Nucleus accumbens (tissue), 56 donors: Measurements from ENCODE around the gene MYO15B.
A peak's percentile ranks its signal among the peaks of the same experiment; 100 is the strongest.

Experiments used
- DNase-seq, 56 donors: peaks; one replicate each; lab custom pipeline; 2025; lab: John Stamatoyannopoulos, UW

Gene MYO15B

DNA sequence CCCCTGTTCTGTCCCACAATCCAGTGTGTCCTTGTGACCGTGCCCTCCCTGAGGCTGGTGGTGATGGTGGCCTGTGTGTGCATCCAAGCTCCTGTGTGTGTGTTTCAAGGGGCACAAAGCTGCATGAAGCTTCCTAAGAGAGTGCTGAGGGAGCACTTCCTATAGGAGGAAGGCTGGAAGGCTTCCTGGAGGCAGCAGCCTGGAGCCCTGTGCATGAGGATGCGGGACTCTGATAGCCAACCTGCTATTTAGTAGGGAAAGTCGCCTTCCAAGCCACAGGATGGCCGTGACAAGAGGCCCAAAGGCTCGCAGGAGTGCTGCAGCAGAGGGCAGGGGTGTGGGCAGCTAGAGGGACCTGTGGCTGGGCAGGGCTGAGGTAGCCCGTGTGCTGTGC lies 8.3 kb downstream of the MYO15B start:
- no peak for DNase-seq

GRCh38 chr17:75596320-75597087 lies 8.9 kb downstream of the MYO15B start:
- DNase-seq, result no peak

- peak in 16 of 56 donors; percentile 4 to 69 (median 17) for DNase-seq
Measured at GRCh38 chr17:75601057-75601987, 13.7 kb downstream of the MYO15B start.

- no peak for DNase-seq
Measured at GRCh38 chr17:75602644-75603043, 15.0 kb downstream of the MYO15B start.

GRCh38 chr17:75603123-75603522 lies 15.5 kb downstream of the MYO15B start:
- no peak for DNase-seq

- DNase-seq, result no peak
Measured at GRCh38 chr17:75604034-75604695, 16.6 kb downstream of the MYO15B start.

DNA sequence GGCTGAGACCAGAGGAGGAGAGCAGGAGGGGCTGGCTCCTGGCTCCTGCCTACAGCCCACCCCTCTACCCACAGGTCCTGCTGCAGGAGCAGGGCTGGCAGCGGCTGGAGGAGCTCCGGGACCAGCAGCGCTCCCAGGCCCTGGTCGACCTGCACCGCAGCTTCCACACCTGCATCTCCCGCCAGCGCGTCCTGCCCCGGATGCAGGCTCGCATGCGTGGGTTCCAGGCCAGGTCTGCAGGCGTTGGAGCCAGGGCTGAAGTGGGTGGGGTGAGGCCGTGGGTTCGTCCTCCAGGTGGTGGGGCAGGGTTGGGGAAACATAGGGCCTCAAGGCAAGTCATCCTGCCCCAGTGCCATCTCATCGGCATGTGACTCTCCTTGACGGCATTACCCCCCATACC lies 18.2 kb downstream of the MYO15B start:
- DNase-seq, result no peak

DNA sequence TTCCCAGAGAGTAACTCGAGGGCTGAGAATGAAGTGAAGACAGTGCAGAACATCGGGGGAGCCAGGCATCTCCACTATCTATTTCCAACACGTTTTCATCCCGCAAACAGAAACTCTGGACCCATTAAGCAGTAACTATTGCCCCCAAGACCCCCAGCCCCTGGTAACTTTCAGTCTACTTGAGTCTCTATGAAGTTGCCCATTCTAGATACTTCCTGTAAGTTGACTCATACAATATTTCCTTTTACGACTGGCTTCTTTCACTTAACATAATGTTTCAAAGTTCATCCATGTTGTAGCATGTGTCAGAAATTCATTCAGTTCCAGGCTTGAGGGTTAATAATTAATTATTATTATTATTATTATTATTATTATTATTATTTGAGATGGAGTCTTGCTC lies 19.5 kb downstream of the MYO15B start:
- no peak for DNase-seq

- DNase-seq, result no peak
Measured at GRCh38 chr17:75610103-75610984, 22.7 kb downstream of the MYO15B start.

DNA sequence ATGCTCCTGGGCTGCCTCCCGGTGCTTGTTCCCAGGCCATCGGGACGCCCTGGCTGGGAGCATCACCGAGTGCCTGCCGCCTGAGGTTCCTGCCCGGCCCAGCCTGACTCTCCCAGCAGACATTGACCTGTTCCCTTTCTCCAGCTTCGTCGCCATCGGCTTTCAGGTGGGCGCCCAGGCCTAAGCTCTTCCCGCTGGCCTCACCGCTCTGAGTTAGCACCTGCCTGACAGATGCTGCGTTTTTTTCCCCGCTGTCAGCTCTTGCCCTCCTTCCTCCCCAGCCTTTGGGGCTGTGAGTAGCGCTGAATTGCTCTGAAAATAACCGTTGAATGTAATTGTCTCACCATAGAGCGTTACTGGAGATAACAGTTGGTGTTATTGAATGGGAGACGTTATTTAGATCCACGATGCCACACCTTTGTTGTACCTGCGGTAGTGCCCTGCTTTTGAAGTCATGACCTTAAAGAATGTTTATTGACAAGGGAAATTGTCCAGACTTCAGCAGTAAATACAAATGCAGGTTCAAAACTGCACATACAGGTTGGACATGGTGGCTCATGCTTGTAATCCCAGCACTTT lies 24.3 kb downstream of the MYO15B start:
- DNase-seq, result no peak

DNA sequence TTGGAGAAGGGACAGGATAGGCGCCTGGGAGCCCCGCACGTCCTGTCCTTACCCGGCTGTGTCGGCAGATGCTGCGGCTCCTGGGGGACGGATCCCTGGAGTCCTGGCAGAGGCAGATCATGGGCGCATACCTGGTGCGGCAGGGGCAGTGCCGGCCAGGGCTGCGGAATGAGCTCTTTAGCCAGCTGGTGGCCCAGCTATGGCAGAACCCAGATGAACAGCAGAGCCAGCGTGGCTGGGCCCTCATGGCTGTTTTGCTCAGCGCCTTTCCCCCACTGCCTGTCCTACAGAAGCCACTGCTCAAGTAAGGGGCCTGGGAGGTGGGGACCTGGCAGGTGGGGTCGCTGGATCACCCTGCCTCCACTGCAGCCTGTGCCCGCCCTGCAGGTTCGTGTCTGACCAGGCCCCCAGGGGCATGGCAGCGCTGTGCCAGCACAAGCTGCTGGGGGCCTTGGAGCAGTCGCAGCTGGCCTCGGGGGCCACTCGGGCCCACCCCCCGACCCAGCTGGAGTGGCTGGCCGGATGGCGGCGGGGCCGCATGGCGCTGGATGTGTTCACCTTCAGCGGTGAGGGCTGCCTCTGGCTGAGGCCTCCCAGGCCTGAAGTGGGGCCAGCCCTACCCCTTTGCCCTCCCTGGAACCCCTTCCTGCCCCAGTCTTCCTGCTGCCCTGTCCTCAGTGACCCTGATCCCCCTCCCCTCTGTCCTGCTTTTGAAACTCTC lies 25.5 kb downstream of the MYO15B start:
- no peak for DNase-seq

DNA sequence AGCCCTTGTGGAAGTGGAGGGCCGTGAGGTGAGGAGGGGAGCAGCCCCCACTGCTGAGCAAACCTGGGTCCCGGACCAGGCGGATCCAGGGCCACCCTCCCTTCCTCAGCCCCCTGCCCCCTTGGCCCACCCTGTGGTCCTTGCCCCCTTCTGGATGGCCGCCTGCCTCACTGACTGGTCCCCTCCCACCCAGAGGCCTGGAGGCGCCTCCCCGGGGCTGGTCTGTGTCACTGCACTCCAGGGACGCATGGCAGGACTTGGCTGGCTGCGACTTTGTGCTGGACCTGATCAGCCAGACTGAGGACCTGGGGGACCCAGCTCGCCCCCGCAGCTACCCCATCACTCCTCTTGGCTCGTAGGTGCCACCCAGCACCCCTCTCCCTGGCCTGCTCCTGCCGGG lies 26.4 kb downstream of the MYO15B start:
- DNase-seq, result no peak

- DNase-seq, result no peak
Measured at GRCh38 chr17:75614556-75615270, 27.1 kb downstream of the MYO15B start.

GRCh38 chr17:75615301-75615700 lies 27.7 kb downstream of the MYO15B start:
- DNase-seq, result no peak

GRCh38 chr17:75616521-75617122 lies 29.0 kb downstream of the MYO15B start:
- DNase-seq, result no peak

DNA sequence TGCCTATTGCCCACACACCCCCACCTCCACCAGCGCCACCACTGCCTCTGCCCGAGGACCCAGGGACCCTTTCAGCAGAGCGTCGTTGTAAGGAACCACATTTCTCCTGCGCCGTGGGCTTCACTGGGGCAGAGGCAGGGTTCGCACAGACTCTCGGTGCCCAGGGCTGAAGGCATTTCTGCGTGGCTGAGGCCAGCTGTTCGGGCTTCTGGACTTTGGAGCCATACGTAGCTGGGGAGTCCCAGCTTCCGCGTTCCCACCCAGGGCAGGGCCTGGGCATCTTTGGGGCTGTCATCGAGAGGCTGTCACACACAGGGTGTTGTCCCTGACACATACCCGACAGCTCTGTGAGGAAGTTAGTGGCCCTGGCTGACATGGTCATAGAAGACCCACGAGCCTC lies 29.6 kb downstream of the MYO15B start:
- no peak for DNase-seq

- DNase-seq, result no peak
Measured at GRCh38 chr17:75617675-75618074, 30.1 kb downstream of the MYO15B start.
